GM23338 (cell line): ENCODE measurements around the gene PLBD2. TPM values are rescaled to one million over a fixed set of nuclear protein-coding genes. Genes with fewer than 3 reads are reported as not detected.

Experiments
- ATAC-seq: fragments of 200-7000 bp; cut with Tn5 transposase; 3 replicates; pipeline ENCODE4 v1.9.1; 2020
- DNase-seq: peaks from one replicate; pipeline ENCODE4 v3.0.0-alpha.2; 2015; ENCODE audit warnings: low spot score
- H2AFZ ChIP-seq: fragments of 200-600 bp; sonication (generic); 2 replicates; pipeline ENCODE4 v1.8.0; 2016; ENCODE audit warnings: antibody characterized with exemption, mild to moderate bottlenecking, moderate library complexity
- H3F3A ChIP-seq: fragments of 200-600 bp; sonication (generic); replicated peaks from 2 replicates; pipeline ENCODE4 v1.8.0; 2017; ENCODE audit warnings: antibody characterized with exemption, mixed run types, low read depth
- H3K27ac ChIP-seq: fragments of 200-600 bp; sonication (generic); 2 replicates; pipeline ENCODE4 v1.6.1; 2016; ENCODE audit warnings: low read depth
- H3K27me3 ChIP-seq: fragments of 200-600 bp; sonication (generic); 2 replicates; pipeline ENCODE4 v1.8.0; 2016; ENCODE audit warnings: mild to moderate bottlenecking, mixed run types, moderate library complexity; ENCODE audit not compliant: insufficient read depth
- H3K36me3 ChIP-seq: fragments of 200-600 bp; sonication (generic); 2 replicates; pipeline ENCODE4 v1.8.0; 2016; ENCODE audit warnings: mild to moderate bottlenecking; ENCODE audit not compliant: insufficient read depth
- H3K4me1 ChIP-seq: fragments of 200-600 bp; sonication (generic); 2 replicates; pipeline ENCODE4 v1.8.0; 2016; ENCODE audit warnings: mild to moderate bottlenecking, moderate library complexity; ENCODE audit not compliant: insufficient read depth
- H3K4me2 ChIP-seq: fragments of 200-600 bp; sonication (generic); 2 replicates; pipeline ENCODE4 v1.7.1; 2017; ENCODE audit warnings: mixed run types
- H3K4me3 ChIP-seq: fragments of 200-600 bp; sonication (generic); 2 replicates; pipeline ENCODE4 v1.6.1; 2016; ENCODE audit warnings: mixed run types
- H3K79me2 ChIP-seq: fragments of 200-600 bp; sonication (generic); replicated peaks from 2 replicates; pipeline ENCODE4 v1.8.0; 2017; ENCODE audit warnings: mild to moderate bottlenecking; ENCODE audit not compliant: insufficient read depth
- H3K9me2 ChIP-seq: fragments of 200-600 bp; sonication (generic); 2 replicates; pipeline ENCODE4 v1.8.0; 2017; ENCODE audit not compliant: insufficient read depth
- H4K20me1 ChIP-seq: fragments of 200-600 bp; sonication (generic); replicated peaks from 2 replicates; pipeline ENCODE4 v1.8.0; 2017; ENCODE audit warnings: mild to moderate bottlenecking; ENCODE audit not compliant: insufficient read depth
- H3K27ac Mint-ChIP-seq: 2 replicates; pipeline ENCODE4 v1.8.0; 2020; ENCODE audit warnings: inconsistent platforms, mild to moderate bottlenecking, moderate library complexity, mixed read lengths
- H3K27me3 Mint-ChIP-seq: 3 replicates; pipeline ENCODE4 v1.8.0; 2022; ENCODE audit warnings: low read depth, mild to moderate bottlenecking, moderate library complexity, mixed read lengths, inconsistent platforms; ENCODE audit not compliant: insufficient read depth, poor library complexity
- H3K36me3 Mint-ChIP-seq: 3 replicates; pipeline ENCODE4 v1.8.0; 2021; ENCODE audit warnings: low read depth, mild to moderate bottlenecking, inconsistent platforms, moderate library complexity, mixed read lengths
- H3K4me1 Mint-ChIP-seq: 3 replicates; pipeline ENCODE4 v1.8.0; 2020; ENCODE audit warnings: mild to moderate bottlenecking, inconsistent platforms, mixed read lengths
- H3K4me3 Mint-ChIP-seq: 3 replicates; pipeline ENCODE4 v1.8.0; 2021; ENCODE audit warnings: moderate library complexity, mild to moderate bottlenecking, inconsistent platforms, mixed read lengths
- H3K9me3 Mint-ChIP-seq: 3 replicates; pipeline ENCODE4 v1.8.0; 2020; ENCODE audit warnings: moderate library complexity, mild to moderate bottlenecking, inconsistent platforms, mixed read lengths
- JUNB ChIP-seq: IDR thresholded peaks from one replicate; pipeline ENCODE4 v1.6.1; 2016; ENCODE audit warnings: antibody characterized with exemption; ENCODE audit not compliant: unreplicated experiment
- NANOG ChIP-seq: IDR thresholded peaks from 2 replicates; pipeline ENCODE4 v1.6.1; 2016; ENCODE audit warnings: antibody characterized with exemption, borderline replicate concordance
- POLR2AphosphoS5 ChIP-seq: IDR thresholded peaks from 2 replicates; pipeline ENCODE4 v1.6.1; 2016; ENCODE audit warnings: antibody characterized with exemption, low read depth
- REST ChIP-seq: IDR thresholded peaks from one replicate; pipeline ENCODE4 v1.6.1; 2018; ENCODE audit warnings: antibody characterized with exemption; ENCODE audit not compliant: unreplicated experiment
- ZNF114 ChIP-seq: fragments of 250-450 bp; sonication (Bioruptor Pico); IDR thresholded peaks from 2 replicates; pipeline ENCODE4 v1.5.0; 2020; ENCODE audit warnings: mild to moderate bottlenecking, moderate library complexity
- ZNF331 ChIP-seq: fragments of 250-450 bp; sonication (Bioruptor Pico); IDR thresholded peaks from 2 replicates; pipeline ENCODE4 v1.5.0; 2020; ENCODE audit warnings: low read depth, mild to moderate bottlenecking, moderate library complexity
- ZNF462 ChIP-seq: fragments of 250-450 bp; sonication (Bioruptor Pico); IDR thresholded peaks from 2 replicates; pipeline ENCODE4 v1.5.0; 2020; ENCODE audit warnings: mild to moderate bottlenecking, moderate library complexity
- polyA plus RNA-seq: library from polyadenylated mRNA; unstranded; fragments of >200 nt; fragmentation: Nextera tagmentation; extraction: Ambion mirVana; gene quantifications from 2 replicates; pipeline ENCODE4 v1.2.1, GENCODE V29; 2016
- total RNA-seq: library from RNA; depleted of rRNA; stranded (reverse); fragments of >200 nt; shearing (Covaris generic); gene quantifications from 2 replicates; pipeline ENCODE4 v1.2.3, GENCODE V29; 2014
- TF ChIP-seq, protein P1 (sequence below), 2 experiments: fragments of 200-600 bp in 1 of 2; sonication (generic) in 1 of 2; conservative IDR thresholded peaks; 2 replicates each; pipeline versions ENCODE4 v1.5.1 to v1.6.1; 2016 to 2017; ENCODE audit warnings: antibody characterized with exemption in 2 of 2, low read depth in 2 of 2, mild to moderate bottlenecking in 2 of 2, moderate library complexity in 1 of 2
- TF ChIP-seq, protein P2 (sequence below): IDR thresholded peaks from 2 replicates; pipeline ENCODE4 v1.6.1; 2016; ENCODE audit warnings: antibody characterized with exemption

PLBD2 gene
- total and polyA plus RNA-seq, 2 experiments from 2014 or later: 10.2 to 37.1 TPM

GRCh38 chr12:113373969-113374368, 15.6 kb downstream of the PLBD2 start:
- no peak overlapping the region for H3K4me2 ChIP-seq
- H2AFZ ChIP-seq: no peak overlapping the region
- no peaks in the 10 kb centered on the region for H3K27me3 ChIP-seq
- H3K9me2 ChIP-seq: no peaks in the 10 kb centered on the region
- H3K4me3 ChIP-seq: no peak overlapping the region
- H3K27ac ChIP-seq: no peak overlapping the region
- no peaks in the 10 kb centered on the region; the same call in 1 of the 2 replicates for H4K20me1 ChIP-seq
- TF ChIP-seq, protein P1, sequence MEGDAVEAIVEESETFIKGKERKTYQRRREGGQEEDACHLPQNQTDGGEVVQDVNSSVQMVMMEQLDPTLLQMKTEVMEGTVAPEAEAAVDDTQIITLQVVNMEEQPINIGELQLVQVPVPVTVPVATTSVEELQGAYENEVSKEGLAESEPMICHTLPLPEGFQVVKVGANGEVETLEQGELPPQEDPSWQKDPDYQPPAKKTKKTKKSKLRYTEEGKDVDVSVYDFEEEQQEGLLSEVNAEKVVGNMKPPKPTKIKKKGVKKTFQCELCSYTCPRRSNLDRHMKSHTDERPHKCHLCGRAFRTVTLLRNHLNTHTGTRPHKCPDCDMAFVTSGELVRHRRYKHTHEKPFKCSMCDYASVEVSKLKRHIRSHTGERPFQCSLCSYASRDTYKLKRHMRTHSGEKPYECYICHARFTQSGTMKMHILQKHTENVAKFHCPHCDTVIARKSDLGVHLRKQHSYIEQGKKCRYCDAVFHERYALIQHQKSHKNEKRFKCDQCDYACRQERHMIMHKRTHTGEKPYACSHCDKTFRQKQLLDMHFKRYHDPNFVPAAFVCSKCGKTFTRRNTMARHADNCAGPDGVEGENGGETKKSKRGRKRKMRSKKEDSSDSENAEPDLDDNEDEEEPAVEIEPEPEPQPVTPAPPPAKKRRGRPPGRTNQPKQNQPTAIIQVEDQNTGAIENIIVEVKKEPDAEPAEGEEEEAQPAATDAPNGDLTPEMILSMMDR (conservative IDR thresholded peaks at IDR 0.05; ENCODE audit: low read depth in 2 of 2): no peak
- no peak for TF ChIP-seq POLR2AphosphoS5
- TF ChIP-seq NANOG: no peak
- TF ChIP-seq JUNB: no peak
- TF ChIP-seq, protein P2, sequence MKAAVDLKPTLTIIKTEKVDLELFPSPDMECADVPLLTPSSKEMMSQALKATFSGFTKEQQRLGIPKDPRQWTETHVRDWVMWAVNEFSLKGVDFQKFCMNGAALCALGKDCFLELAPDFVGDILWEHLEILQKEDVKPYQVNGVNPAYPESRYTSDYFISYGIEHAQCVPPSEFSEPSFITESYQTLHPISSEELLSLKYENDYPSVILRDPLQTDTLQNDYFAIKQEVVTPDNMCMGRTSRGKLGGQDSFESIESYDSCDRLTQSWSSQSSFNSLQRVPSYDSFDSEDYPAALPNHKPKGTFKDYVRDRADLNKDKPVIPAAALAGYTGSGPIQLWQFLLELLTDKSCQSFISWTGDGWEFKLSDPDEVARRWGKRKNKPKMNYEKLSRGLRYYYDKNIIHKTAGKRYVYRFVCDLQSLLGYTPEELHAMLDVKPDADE: no peak
- no peak for TF ChIP-seq ZNF114 (CRISPR knock-in tag)
- no peak for TF ChIP-seq ZNF331 (CRISPR knock-in tag)
- no peaks in the 10 kb centered on the region for H3F3A ChIP-seq
- no peak overlapping the region for H3K27ac Mint-ChIP-seq
- no peaks in the 10 kb centered on the region for H3K79me2 ChIP-seq
- H3K9me3 Mint-ChIP-seq: no peaks in the 10 kb centered on the region
- H3K4me3 Mint-ChIP-seq: no peak overlapping the region
- peaks cover 4% of the 10 kb centered on the region for H3K27me3 Mint-ChIP-seq
- no peaks in the 10 kb centered on the region for H3K36me3 ChIP-seq
- no peaks in the 10 kb centered on the region for H3K4me1 Mint-ChIP-seq
- no peak for DNase-seq
- ATAC-seq: no peak
- no peaks in the 10 kb centered on the region for H3K4me1 ChIP-seq
- peaks cover 24% of the 10 kb centered on the region for H3K36me3 Mint-ChIP-seq

- ATAC-seq (no peak), DNase-seq (no peak)
- H3K9me3 Mint-ChIP-seq: no peaks in the 10 kb centered on the region
- H3K27ac Mint-ChIP-seq: no peak overlapping the region
- H3K27me3 Mint-ChIP-seq: peaks cover 4% of the 10 kb centered on the region
- H3K36me3 Mint-ChIP-seq: peaks cover 24% of the 10 kb centered on the region
- no peak overlapping the region for H3K27ac ChIP-seq
- no peaks in the 10 kb centered on the region for H3K4me1 Mint-ChIP-seq
- H3K9me2 ChIP-seq: no peaks in the 10 kb centered on the region
- no peaks in the 10 kb centered on the region for H3K4me1 ChIP-seq
- H3F3A ChIP-seq: no peaks in the 10 kb centered on the region
- no peaks in the 10 kb centered on the region for H3K79me2 ChIP-seq
- no peak overlapping the region for H3K4me3 Mint-ChIP-seq
- H3K4me3 ChIP-seq: no peak overlapping the region
- no peak overlapping the region for H2AFZ ChIP-seq
- no peaks in the 10 kb centered on the region for H3K27me3 ChIP-seq
- no peaks in the 10 kb centered on the region for H3K36me3 ChIP-seq
- H3K4me2 ChIP-seq: no peak overlapping the region
- H4K20me1 ChIP-seq: no peaks in the 10 kb centered on the region; the same call in 1 of the 2 replicates
- TF ChIP-seq REST (no peak), ZNF462 (CRISPR knock-in tag) (no peak), ZNF331 (CRISPR knock-in tag) (no peak)
Measured at GRCh38 chr12:113374823-113375428, 16.5 kb downstream of the PLBD2 start.
